Tongue (tissue), 2 donors: Measurements from ENCODE around the gene HOXC10. TPM values are rescaled to one million over a fixed set of nuclear protein-coding genes. Genes with fewer than 3 reads are reported as not detected.

ENCODE experiments used
- DNase-seq: peaks from one replicate; pipeline ENCODE4 v3.0.0-alpha.2; 2015
- total RNA-seq: library from RNA; depleted of rRNA; stranded (reverse); fragments of >200 nt; gene quantifications from one replicate; pipeline ENCODE4 v1.2.3, GENCODE V29; 2014

HOXC10 gene
- total RNA-seq, 1 donor from 2014 or later: not detected

- no peak for DNase-seq
Measured at GRCh38 chr12:54003625-54004024, 18.7 kb downstream of the HOXC10 start.

- DNase-seq: no peak
Measured at GRCh38 chr12:54004063-54004840, 19.3 kb downstream of the HOXC10 start.

GRCh38 chr12:54004841-54005530 is 20.0 kb downstream of the HOXC10 start:
- DNase-seq: no peak

GRCh38 chr12:54005531-54005852 is 20.5 kb downstream of the HOXC10 start:
- no peak for DNase-seq

- DNase-seq: peak; percentile 94
Measured at GRCh38 chr12:54005853-54006558, 21.1 kb downstream of the HOXC10 start.

- no peak for DNase-seq
Measured at GRCh38 chr12:54006559-54007220, 21.7 kb downstream of the HOXC10 start.

GRCh38 chr12:54007538-54008259 is 22.8 kb downstream of the HOXC10 start:
- DNase-seq: no peak

GRCh38 chr12:54008260-54008552 is 23.3 kb downstream of the HOXC10 start:
- DNase-seq: no peak

GRCh38 chr12:54009171-54010052 is 24.5 kb downstream of the HOXC10 start:
- no peak for DNase-seq

- no peak for DNase-seq
Measured at GRCh38 chr12:54010053-54010971, 25.4 kb downstream of the HOXC10 start.

GRCh38 chr12:54010972-54011664 is 26.2 kb downstream of the HOXC10 start:
- no peak for DNase-seq

GRCh38 chr12:54011665-54012532 is 27.0 kb downstream of the HOXC10 start:
- no peak for DNase-seq

- DNase-seq: no peak
Measured at GRCh38 chr12:54012631-54013409, 27.9 kb downstream of the HOXC10 start.

GRCh38 chr12:54014377-54015017 is 29.6 kb downstream of the HOXC10 start:
- DNase-seq: no peak

- DNase-seq: no peak
Measured at GRCh38 chr12:54015018-54015931, 30.3 kb downstream of the HOXC10 start.

- DNase-seq: no peak
Measured at GRCh38 chr12:54016051-54016450, 31.1 kb downstream of the HOXC10 start.
